ENCODE measurements around the gene IGF2. TPM values are rescaled to one million over a fixed set of nuclear protein-coding genes. Genes with fewer than 3 reads are reported as not detected.
"Not testable (repeated sequence)": the region's sequence is repeated elsewhere in the genome, so short reads cannot be mapped to it uniquely, and the experiment has no call there.

The IGF2 gene
- total RNA-seq, 1 experiment from 2014 or later: not detected

GRCh38 chr11:2134022-2135010 is 4.9 kb downstream of the IGF2 start:
- Histone ChIP-seq H3K9me3 (no peaks in the 10 kb centered on the region), H3K4me3 (no peak overlapping the region), H3K36me3 (no peaks in the 10 kb centered on the region), H3K27me3 (peaks cover 13% of the 10 kb centered on the region)
- DNase-seq: no peak

DNA sequence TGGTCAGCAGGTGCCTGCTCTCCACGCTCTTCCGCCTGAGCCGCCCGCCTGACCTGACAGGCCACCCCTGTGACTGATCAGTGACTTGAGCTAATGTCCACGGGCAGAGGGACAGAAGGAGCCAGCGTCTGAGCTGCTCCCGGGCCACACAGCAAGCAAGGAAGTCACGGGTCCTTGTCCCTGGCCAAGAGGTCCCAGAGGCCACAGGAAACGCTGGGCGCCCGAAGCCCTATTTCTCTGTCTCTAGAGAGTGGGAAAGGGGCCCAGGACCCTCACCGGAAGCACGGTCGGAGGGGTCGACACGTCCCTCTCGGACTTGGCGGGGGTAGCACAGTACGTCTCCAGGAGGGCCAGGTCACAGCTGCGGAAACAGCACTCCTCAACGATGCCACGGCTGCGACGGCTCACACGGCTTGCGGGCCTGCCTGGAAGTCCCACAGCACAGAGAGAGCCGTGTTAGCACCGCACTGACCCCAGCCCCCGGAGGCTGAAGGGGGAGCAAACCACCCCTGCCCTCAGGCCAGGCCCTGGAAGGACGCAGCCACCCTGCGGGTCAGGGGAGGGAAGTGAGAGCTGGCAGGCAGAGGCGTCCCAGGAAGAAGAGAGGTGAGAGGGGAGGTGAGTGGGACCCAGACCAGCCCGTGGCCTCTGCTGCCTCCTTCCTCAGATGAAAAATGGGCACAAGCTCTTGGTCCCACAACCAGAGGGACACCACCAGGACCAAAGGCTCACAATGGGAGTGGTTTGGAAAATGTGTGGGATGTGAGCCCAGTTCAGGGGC is 5.8 kb downstream of the IGF2 start:
- Histone ChIP-seq H3K27me3 (peaks cover 11% of the 10 kb centered on the region), H3K36me3 (no peaks in the 10 kb centered on the region), H3K9me3 (no peaks in the 10 kb centered on the region), H3K4me3 (no peak overlapping the region)
- no peak for DNase-seq

DNA sequence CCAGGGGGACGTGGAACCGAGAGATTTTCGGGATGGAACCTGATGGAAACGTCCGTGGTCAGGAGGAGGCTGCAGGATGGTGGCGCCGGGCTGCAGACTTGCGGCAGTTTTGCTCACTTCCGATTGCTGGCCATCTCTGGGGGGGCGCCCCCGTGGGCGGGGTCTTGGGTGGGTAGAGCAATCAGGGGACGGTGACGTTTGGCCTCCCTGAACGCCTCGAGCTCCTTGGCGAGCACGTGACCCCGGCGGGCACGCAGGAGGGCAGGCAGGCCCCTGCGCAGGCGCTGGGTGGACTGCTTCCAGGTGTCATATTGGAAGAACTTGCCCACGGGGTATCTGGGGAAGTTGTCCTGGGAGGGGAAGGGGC is 6.3 kb downstream of the IGF2 start:
- H3K27me3 ChIP-seq: peaks cover 7% of the 10 kb centered on the region
- no peaks in the 10 kb centered on the region for H3K36me3 ChIP-seq
- no peaks in the 10 kb centered on the region for H3K9me3 ChIP-seq
- H3K4me3 ChIP-seq: no peak overlapping the region
- no peak for DNase-seq

DNA sequence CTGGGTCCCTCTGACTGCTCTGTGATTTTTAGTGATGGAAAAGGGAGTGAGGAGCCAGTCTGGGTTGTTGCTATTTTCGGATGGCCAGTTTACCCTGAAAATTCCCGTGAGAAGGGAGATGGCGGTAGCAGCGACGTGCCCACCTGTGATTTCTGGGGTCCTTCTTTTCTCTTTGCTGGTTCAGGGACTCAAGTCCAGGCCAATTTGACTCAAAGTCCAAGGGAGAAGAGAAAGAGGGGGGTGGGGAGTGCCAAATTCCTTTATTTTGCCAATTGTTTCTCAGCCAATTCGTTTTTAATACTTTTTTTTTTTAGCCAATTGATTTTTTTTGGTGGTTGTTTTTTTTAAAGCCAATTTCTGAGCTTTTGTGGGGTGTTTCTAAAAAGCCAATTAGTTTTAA is 6.9 kb downstream of the IGF2 start:
- Histone ChIP-seq H3K4me3 (no peak overlapping the region), H3K27me3 (peaks cover under 1% of the 10 kb centered on the region), H3K36me3 (no peaks in the 10 kb centered on the region), H3K9me3 (no peaks in the 10 kb centered on the region)
- no peak for DNase-seq

DNA sequence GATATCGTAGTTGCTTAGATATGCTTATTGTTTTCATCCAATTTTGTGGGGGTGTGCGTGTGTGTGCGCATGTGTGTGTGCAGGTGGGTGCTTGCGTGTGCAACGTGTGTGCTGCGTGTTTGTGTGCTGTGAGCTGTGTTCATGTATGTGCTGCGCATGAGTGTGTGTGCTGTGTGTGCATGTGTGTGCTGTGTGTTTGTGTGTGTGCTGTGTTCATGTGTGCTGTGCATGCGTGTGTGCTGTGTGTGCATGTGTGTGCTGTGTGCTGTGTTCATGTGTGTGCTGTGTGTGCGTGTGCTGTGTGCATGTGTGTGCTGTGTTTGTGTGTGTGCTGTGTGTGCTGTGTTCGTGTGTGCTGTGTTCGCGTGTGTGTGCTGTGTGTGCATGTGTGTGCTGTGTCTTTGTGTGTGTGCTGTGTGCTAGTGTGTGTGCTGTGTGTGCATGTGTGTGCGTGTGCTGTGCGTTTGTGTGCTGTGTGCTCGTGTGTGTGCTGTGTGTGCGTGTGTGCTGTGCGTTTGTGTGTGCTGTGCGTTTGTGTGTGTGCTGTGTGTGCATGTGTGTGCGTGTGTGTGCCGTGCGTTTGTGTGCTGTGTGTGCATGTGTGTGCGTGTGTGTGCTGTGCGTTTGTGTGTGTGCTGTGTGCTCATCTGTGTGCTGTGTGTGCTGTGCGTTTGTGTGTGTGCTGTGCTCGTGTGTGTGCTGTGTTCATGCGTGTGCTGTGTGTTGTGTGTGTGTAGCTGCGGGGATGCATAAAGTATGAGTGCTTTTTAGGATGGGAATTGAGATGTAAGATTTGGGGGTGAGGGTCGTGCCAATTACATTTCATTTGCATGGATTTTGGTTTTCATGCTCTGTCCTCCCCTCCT is 7.6 kb downstream of the IGF2 start:
- H3K36me3 ChIP-seq: no peaks in the 10 kb centered on the region
- no peak for DNase-seq

GRCh38 chr11:2130881-2131352 is 8.3 kb downstream of the IGF2 start:
- no peaks in the 10 kb centered on the region for H3K36me3 ChIP-seq

More for the DNA sequence above, 7.6 kb downstream of the IGF2 start:
- Histone ChIP-seq H3K4me3 (no peak overlapping the region), H3K27me3 (no peaks in the 10 kb centered on the region), H3K9me3 (no peaks in the 10 kb centered on the region)

DNA sequence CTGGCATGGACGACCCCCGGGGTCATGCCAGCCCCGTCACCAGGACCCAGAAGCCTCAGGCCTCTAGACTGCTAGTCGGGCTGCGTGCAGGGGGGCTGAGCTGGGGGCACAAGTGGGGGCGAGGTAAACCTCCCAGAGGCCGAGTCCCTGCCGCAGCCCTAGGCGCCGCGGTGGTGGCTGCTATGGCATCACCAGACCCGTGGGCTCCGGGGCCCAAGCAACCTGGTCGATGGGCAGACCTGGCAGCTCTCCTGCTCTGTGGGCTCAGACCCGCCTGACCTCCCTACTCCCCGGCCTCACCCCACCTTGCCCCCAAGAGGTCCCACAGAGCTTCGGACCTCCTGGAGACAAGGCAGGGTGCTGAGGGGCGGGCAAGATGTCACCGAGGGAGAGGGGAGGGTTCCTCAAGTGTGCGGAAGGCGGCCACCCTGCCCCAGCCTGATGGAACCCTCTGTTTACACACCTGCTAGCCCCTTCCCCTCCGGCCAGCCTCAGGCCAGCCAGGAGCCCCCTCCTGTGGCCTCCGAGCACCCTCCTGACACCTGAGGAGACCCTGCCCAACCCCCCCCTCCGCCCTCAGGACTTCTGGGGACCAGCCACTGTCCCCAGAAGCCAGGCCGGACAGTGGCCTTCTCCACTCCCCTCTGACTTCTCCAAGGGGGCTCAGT is 9.4 kb downstream of the IGF2 start:
- H3K4me3 ChIP-seq: no peak overlapping the region
- no peak for DNase-seq
- H3K36me3 ChIP-seq: no peaks in the 10 kb centered on the region
- H3K9me3 ChIP-seq: no peaks in the 10 kb centered on the region
- H3K27me3 ChIP-seq: no peaks in the 10 kb centered on the region

More at GRCh38 chr11:2130881-2131352, 8.3 kb downstream of the IGF2 start:
- Histone ChIP-seq H3K4me3 (no peak overlapping the region), H3K27me3 (no peaks in the 10 kb centered on the region), H3K9me3 (no peaks in the 10 kb centered on the region)
- no peak for DNase-seq

GRCh38 chr11:2129308-2129698 is 9.9 kb downstream of the IGF2 start:
- no peak for DNase-seq

DNA sequence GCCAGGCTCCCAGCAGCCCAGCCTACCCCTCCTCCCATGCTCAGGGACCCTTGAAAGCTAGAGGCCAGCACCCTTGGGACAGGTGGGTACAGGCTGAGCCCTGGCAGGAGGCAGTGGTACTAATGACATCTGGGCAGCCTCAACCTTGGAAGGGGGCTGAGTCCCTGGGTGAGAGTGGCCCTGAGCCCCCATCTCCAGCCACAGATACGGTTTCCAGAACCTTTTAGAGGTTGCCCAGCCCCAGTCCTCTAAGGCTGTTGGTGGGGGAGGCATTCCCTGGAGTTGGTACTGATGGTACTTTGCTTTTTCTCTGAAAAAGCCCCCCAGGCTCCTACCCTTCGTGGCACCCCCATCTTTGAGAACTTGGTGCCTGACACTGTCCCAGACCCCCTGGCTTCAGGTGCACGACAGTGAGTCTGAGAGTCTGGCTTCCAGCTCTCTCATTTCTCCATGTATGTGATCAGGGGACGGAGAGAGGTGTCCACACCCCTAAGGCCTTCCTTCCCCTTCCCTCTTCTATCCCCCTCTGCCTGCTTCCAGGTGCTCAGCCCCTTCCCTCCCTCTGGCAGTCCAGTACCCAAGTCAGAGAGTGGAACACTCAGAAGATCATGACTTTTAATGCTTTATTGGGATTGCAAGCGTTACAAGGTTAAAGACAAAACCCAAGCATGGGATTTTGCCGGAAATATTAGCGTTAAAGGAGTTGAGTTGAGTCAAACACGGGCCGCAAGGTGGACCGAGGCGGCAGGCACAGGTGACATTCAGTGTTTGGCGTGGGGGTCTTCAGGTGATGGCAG is 10.5 kb downstream of the IGF2 start:
- H3K36me3 ChIP-seq: no peaks in the 10 kb centered on the region
- H3K27me3 ChIP-seq: no peaks in the 10 kb centered on the region
- H3K4me3 ChIP-seq: no peak overlapping the region
- DNase-seq: no peak
- no peaks in the 10 kb centered on the region for H3K9me3 ChIP-seq

More at GRCh38 chr11:2129308-2129698, 9.9 kb downstream of the IGF2 start:
- Histone ChIP-seq H3K27me3 (no peaks in the 10 kb centered on the region), H3K4me3 (no peak overlapping the region), H3K9me3 (no peaks in the 10 kb centered on the region), H3K36me3 (no peaks in the 10 kb centered on the region)

GRCh38 chr11:2128130-2128510 is 11.1 kb downstream of the IGF2 start:
- Histone ChIP-seq H3K4me3 (no peak overlapping the region), H3K36me3 (no peaks in the 10 kb centered on the region), H3K27me3 (no peaks in the 10 kb centered on the region), H3K9me3 (no peaks in the 10 kb centered on the region)
- no peak for DNase-seq

- Histone ChIP-seq H3K9me3 (no peaks in the 10 kb centered on the region), H3K36me3 (no peaks in the 10 kb centered on the region), H3K27me3 (no peaks in the 10 kb centered on the region), H3K4me3 (no peak overlapping the region)
- DNase-seq: no peak
These were observed 11.6 kb downstream of the IGF2 start for GRCh38 chr11:2127482-2128129.

- no peaks in the 10 kb centered on the region for H3K9me3 ChIP-seq
- DNase-seq: no peak
- H3K27me3 ChIP-seq: no peaks in the 10 kb centered on the region
- no peaks in the 10 kb centered on the region for H3K36me3 ChIP-seq
- H3K4me3 ChIP-seq: no peak overlapping the region
These were observed 12.6 kb downstream of the IGF2 start for GRCh38 chr11:2126520-2127085.

- not testable (repeated sequence) for DNase-seq, H3K27me3 ChIP-seq, H3K9me3 ChIP-seq, H3K36me3 ChIP-seq, H3K4me3 ChIP-seq
These were observed 14.3 kb downstream of the IGF2 start for GRCh38 chr11:2124736-2125484.

GRCh38 chr11:2123628-2123960 is 15.6 kb downstream of the IGF2 start:
- H3K4me3 ChIP-seq: no peak overlapping the region
- H3K36me3 ChIP-seq: no peaks in the 10 kb centered on the region
- no peaks in the 10 kb centered on the region; the same call in 1 of the 2 replicates for H3K27me3 ChIP-seq
- DNase-seq: no peak
- no peaks in the 10 kb centered on the region for H3K9me3 ChIP-seq
